HG03025 (cell line): ENCODE data around the gene NPM3.

Source experiments
- ATAC-seq: cut with Tn5 transposase; IDR thresholded peaks from one replicate; pipeline ENCODE4 v1.9.1; 2021; ENCODE audit warnings: mild to moderate bottlenecking, moderate library complexity; ENCODE audit not compliant: unreplicated experiment, low FRiP score

The NPM3 gene, protein sequence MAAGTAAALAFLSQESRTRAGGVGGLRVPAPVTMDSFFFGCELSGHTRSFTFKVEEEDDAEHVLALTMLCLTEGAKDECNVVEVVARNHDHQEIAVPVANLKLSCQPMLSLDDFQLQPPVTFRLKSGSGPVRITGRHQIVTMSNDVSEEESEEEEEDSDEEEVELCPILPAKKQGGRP

DNA sequence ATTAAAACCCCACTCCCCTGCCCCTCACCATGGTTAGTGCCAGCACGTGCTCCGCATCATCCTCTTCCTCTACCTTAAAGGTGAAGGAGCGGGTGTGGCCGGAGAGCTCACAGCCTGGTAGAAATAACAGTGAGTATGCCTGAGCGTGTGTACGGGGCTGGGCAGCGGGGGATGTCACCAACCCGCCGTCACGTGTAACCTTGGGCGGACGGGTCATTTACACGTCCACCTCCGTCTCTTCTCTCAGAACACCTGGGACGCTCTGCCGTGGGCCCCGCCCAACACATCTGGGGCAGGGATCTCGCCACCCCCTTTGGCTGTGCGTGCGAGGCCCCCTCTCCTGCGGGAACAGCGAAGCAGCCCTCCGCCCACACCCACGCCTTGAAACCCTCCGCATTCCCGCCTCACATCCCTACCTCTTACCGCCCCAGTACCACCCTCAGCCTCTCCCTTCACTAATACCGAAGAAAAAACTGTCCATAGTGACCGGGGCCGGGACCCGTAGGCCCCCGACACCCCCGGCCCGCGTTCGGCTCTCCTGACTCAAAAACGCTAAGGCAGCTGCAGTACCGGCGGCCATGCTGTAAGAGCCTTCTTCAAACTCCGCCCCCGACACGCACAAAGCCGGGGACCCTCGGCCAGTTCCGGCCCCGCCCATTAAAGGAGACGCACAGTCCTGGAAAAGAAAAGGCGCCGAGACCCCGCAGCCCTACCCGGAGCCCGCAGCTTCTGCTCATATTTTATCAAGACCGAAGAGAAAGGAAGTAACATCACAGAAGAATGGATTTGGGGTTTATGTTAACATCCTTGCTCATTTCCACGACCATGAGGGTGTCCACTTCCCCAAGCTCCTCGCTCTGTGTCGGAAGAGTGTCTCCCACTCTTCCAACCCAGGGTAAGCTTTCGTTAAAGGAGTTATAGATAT, at the start of gene NPM3:
NPM3 (minus strand) TSS at position 636 of the 925 bp plus-strand sequence; CDS start at position 580, 56 bp downstream.
- no peak for ATAC-seq

DNA sequence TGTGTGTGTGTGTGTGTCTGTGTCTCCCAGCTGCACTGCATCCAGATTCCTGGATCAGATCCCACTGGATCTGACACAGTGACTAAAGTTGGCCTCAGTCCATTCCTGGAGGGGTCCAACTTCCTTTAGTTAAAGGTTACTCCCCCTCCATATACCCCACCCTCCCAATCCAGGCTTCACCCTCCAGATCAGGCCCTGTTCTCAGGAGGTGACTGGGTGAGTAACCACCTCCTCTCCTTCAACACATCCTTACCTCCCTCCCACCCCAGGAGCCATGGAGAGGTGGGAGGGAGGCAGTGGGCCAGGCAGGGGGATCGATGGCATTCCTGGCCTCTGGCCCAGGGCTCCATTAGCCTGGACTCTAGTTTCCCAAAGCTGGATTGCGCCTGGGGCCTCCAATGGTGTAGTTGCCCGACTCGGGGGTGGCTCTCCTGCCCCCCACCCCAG, 49.1 kb upstream of the NPM3 start:
- no peak for ATAC-seq

DNA sequence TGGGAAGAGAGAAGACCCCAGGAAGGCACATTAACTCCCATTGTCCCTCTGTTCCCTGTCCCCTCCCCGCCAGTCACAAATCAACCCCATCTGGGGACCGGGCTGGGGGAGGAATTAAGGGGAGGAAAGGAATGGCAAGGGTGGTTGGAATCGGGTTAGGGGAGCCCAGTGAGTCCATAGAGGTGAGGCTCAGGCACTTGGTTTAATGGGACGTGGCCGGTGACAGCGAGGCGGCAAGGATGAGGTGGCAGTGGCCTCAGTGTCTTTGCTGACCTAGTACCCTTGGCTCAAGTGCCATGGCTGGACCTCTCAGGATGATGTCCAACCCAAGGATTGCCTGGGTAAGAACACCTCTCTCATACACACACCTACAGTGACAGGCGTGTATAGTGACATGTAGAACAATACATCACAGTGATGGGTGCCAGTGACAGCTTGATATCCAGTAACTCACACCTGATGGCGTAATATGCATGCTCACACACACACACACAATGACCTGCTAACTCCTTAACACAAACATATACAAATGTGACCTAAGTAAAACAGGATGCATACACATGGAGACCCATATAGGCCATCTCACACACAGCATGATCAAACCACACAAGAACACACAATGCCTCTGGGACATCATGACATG, 48.0 kb upstream of the NPM3 start:
- ATAC-seq = no peak

DNA sequence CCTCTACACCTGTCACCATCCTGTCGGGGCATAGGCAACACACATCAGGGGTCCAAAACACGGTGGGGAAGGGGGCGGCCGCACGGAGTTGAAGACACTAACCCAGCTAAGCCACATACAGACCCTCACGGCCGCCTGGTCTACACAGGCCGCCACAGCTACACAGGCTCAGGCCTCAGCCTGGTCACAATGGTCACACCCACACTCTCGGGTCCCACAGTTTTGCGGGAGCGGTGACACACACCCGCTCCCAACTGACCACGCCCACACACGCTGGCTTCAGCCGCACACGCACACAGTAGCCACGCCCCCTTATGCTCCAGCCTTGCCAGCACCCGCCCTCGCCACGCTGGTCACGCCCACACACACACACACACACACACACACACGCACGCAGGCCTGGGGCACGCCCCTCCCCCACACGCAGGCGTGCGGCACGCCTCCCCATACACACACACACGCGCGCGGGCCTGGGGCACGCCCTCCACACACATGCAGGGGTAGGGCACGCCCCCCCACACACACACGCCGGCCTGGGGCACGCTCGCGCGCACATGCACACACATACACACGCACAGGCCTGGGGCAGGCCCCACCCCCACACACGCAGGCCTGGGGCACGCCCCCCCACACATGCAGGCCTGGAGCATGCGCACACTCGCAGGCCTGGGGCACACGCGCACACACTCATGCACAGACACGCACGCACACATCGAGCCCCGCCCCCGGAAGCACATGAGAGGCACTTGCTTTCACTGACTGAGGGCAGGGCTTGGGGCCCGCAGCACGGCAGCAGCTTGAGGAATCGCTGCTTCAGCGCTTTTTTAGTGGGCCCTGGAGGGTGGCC, 47.3 kb upstream of the NPM3 start:
- ATAC-seq = peak; percentile 69

DNA sequence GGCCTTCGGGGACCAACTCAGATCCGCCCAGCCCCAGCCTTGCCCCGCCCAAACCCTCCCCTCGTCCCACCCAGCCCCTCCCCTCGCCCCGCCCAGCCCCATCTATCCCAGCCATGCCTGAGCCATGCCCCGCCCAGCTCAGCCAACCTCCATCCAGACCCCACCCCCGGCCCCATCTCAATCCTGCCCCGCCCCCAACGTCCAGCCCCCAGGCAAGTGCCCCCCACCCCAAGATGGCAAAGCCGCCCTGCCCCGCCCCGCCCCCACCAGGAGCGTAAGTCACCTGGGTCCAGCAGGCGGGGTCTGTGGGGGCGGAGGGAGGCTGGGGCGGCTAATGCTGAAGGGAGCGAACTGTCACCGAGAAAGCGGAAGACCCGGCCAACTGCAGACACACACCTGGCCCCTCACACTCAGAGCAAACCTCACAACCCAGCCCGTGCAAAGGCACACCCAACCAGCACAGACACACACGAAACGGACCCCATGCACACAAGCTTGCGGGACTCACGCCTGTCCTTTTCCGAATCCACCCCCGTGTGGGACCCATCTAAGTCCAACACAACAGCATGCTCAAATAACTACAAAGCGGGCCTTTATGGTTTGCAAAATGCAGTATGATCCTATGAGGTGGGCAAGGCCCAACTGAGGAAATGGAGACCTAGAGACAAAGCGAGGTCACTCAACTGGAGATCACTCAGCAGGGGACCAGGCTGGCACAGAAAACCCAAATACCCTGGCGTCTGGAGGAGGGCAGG, 46.5 kb upstream of the NPM3 start:
- peak; percentile 9 for ATAC-seq

DNA sequence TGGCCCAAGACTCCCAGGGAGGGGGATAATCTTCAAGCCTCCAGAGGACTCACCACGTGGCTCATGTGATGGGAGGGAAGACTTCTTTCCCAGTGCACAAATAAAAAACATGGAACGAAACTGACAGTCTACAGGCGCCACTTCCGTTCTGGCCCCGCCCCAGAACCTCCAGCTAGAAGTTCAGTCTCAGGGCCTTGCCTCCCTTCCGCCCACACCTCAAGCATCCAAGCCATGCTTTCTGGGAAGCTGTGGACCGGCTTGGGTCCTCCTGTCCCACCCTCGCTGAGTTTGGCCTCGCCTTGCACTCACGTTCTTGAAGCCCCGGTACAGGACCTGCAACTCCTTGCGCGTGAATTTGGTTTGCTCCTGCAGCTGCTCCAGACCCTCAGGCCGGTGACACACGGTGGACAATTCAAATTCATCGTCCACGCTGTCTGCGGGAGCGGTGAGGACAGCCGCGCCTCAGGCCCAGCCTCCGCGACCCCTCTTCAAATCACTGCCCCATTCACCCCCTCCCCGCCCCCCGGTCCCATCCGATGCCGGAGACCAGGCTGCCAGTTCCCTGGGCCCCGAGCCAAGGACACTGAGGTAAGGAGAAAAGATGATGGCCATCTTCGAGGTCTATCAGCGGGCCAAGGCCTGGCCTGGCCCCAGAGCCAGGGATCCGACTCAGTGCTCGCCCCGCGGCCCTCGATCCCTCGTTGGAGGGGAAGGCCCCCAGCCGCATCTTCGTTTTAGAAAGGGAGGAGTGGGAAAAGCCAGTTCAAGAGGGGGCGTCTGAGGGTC, 45.7 kb upstream of the NPM3 start:
- no peak for ATAC-seq

DNA sequence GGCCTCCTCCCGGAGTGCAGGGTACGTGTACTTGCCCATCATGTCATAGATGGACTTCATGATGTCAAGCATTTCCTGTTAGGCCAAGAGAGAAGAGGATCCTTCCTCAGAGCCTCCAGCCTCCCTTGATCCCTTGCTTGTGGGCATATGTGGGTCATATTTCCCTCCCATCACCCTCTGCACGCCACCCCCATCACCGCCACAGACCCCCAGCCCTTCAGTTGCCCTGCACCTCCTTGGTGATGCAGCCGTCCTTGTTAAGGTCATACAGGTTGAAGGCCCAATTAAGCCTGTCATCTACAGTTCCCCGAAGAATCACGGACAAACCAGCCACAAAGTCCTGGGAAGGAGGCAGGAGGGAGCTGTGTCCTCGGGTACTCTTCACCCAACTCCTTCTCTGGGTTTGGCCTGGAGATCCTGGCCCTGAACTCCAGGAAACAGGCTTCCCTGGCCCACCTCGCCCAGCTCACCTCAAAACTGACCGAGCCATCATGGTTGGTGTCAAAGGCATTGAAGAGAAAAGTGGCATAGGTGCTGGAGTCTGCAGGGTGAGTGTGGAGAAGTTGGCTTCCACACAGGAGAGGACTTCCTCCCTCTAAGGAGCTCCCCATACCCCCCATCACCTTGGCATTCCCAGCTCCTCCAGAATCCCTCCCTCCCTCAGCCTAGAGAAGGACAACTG, 44.8 kb upstream of the NPM3 start:
- ATAC-seq = no peak

DNA sequence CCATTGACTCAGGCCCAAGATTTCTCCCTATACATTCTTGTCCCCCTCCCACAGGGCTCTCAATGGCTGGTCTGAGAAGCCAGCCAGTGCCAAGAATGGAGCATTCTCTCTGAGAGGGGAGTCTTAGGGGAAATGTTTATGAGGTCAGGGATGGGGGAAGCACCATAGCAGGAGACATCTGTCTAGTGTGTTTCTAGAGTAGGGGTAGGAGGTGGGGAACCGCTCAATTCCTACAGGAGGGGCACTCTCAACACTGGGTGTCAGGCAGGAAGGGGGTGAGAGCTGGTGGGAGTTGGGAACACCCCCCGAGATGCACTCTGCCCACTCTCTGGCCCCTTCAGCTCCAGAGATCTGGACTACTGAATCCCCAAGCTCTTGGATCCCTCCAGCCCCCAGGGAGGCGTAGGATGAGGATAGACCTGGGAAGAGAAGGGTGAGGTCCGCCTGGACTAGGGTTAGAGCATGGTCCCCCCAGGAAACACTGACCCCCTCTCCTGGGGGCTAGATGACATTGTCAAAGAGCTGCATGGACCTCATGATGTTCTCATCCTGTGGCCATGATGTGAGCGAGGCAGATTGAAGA, 43.7 kb upstream of the NPM3 start:
- ATAC-seq = no peak

DNA sequence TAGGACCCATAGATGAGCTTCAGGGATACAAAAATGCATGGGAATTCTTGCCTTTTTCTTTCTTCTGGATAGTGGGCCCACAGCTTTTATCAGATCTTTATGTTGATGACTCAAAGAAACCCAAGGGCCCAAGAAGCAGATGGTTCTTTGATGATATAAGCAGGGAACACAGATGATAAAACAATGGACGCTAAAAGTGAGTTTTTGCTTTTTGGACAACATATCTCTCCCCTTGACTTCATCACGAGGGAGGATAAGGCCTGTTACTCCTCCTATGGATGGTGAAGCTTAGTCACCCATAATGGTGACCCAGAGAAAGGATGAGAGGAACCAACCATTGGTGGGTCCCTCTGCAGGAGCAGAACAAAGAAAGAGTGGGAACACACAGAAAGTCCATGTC, 41.5 kb upstream of the NPM3 start:
- ATAC-seq = no peak

DNA sequence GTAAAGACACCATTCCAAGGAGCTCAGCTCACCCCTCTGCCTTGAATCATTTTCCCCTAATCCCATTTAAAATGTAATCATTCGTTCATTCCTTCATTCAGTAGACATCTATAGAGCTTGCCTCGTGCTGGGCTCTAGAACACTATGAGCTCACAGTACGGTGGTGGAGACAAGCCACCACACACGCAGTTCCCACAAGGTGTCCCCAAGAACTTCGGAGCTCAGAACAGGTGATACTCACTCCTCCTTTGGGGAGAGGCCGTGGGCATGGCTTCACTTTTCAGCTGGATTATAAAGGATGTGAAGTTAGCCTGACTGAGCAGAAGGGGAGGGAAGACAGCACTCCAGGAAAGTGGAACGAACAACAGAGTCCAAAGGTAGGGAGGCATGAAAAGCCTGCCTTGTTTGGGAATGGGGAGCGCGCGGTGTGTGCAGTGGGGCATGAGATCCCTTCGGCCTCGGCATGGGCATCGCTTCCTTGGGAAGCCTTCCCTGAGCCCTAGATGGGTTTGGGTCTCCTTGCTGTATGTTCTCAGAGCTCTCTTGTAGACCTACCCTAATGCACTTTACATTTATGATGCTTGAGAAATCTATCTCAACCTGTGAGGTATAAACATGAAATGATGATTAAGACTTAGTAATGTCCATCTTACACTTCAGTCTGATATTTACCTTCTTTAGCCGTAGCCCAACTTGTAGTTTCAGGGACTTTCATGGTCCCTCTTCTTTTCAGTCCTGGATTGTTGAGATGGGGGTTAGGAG, 35.8 kb upstream of the NPM3 start:
- ATAC-seq = peak; percentile 7

DNA sequence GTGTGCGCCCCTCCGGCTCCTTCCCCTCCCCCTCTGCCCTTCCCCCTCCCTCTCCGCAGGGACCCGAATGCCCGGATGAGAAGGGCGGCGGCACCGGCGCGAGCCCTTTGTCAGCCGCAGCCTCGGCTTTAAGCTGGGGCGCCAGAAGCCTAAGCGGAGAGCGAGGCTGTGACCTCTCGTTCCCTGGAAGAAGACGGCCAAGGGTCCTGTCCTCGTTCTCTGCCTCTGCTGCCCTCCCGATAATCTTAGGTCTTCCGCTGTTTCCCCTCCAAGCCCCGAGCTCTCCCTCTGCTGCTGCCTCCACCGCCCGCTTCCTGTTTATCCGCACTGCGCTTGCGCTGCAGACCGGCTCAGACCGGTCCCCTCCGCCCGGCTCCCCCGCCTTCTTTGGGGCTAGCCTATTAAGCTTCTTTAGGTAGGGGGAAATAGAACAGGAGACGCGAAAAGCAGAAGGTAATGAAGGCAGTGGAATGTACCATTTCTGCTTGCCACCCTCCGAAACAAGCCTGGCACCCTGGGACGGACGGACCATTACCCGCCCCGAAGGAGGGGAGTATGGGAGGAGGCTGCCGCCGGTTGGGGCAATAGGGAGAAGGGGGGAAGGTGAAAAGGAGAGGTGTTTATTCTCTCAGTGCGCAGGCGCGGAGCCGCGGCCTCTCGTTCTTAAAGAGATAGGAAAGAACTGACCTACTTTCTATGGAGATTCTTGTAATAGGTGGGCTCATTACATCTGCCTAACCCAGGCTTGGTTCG, 35.0 kb upstream of the NPM3 start, which contains the start of gene OGA:
OGA (minus strand) TSS at position 326 of the 753 bp plus-strand sequence. CDS start 422 bp downstream, outside the sequence.
- peak; percentile 77 for ATAC-seq

DNA sequence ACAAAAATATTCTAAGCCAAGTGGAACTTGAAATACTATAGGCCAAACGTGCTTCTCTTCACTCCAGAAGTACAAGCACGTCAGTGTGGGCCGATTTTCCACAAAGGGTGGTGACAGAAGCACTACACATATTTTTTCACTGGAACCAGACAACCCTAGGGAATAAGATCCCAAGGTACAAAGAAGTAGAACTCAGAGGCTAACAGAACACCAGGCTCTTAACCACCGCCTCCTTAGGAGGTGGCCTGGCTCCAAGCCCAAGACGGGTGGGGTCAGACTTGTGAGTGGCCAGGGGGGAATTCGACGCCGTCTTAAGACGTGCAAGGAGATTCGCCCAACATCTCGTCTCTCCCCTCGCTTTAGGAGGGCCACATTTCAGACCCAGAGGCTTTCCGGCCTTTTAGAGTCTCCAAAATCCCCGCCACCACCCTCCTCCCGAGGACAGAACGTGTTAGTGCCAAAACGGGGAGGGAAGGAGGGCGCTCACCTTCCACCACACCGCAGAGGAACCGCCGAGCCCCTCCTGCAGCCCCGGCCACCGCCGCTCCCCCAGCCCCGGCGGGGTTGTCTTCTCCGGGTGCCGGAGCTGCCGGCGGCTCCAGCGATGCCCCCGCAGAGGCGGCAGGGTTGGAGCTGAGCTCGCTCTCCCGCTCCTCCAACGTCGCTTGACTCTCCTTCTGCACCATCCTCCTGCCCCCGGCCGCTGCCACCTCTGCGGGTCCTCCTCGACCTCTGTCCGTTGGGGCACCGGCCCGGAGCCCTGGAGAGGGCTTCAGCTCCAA, 34.3 kb upstream of the NPM3 start:
- ATAC-seq = no peak

DNA sequence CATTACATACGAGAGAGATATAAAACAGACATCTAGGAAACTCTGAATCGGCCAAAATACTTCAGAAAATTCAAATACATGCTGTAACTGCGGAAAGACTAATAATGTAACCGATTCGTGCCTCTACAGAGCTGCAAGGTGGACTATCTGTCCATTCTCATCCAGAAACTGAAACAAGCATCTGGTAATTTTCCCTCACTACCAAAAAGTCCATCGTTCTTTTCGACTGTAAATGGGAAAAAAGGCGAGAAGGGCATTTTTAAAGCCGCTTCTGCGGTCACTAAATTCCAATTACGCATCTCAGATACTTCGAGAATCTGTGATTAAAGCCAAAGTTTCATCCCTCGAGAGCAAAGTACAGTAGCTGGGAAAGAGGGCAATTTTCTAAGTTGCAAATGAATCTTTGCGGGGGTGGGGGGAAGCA, 33.7 kb upstream of the NPM3 start:
- ATAC-seq = no peak

DNA sequence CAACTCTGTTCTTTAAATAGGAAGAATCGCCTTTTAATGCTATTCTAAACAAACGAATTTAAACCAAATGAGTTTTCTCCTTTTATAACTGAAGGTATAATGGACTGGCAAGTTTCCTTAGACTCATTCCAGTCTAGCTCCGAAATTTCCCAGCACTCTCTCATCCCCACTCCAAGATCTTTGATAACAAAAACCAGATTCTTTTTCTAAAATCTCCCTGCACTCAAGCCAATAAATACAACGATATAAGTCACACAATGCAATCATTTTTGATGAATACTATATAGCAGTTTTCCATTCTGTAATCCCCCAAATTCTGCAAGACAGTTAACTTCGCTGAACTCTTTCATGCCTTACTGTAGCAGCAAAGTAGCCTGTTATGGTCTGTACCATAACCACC, 33.1 kb upstream of the NPM3 start:
- ATAC-seq = no peak

DNA sequence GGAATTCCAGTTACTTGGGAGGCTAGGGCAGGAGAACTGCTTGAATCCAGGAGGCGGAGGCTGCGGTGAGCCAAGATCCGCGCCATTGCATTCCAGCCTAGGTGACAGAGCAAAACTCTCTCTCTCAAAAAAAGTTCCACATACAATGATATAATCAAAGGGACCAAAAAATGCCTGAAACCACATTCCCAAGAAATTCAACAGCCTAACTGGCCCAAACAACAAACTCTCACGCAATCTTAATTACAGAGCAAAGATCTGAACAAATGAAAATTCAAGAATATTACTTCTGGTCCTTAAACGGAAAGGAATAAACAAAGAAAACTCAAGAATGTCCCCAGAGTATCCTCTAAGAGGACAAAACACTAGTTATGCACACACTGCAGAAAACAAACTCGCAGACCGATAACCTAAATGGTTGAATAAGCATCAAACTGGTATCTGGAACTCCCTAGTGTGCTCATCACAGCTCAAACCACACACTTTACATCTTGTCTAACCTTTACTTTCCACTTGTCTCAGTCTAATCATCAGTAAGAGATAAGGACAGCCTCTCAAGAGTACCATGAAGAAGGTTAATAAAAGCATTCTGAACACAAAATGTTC, 31.3 kb upstream of the NPM3 start:
- ATAC-seq = no peak
